ENCODE data around the gene SLF1. TPM values are rescaled to one million over a fixed set of nuclear protein-coding genes. Genes with fewer than 3 reads are reported as not detected.

SLF1 gene
- total and polyA plus RNA-seq, 2 donors (not counting 1 experiment from before 2014, with no cell fraction given), result 3.5 to 15.2 TPM

- no peak overlapping the region for H3K27ac Mint-ChIP-seq
- no CpG with 5 or more reads among the region's 5 CpGs for WGBS (ENCODE audit: insufficient coverage)
- H3K27me3 Mint-ChIP-seq, result no peaks in the 10 kb centered on the region
- no peaks in the 10 kb centered on the region for H3K79me2 ChIP-seq (ENCODE audit: control insufficient read depth, insufficient read depth, low read length)
- intact Hi-C loops (cut with micrococcal nuclease), result no loop called here
- CTCF ChIA-PET, result no interaction called here
- H3K4me3 ChIP-seq (ENCODE audit: control extremely low read depth in 1 of 5, extremely low read depth in 1 of 5, insufficient read depth in 1 of 5, low read depth in 2 of 5, low read length in 4 of 5), result no peak overlapping the region
- TF ChIP-seq EZH2 (IDR thresholded peaks at IDR 0.05; ENCODE audit: borderline replicate concordance, insufficient read depth, low read depth, low read length, poor library complexity, severe bottlenecking) (no peak), CTCF (IDR thresholded peaks at IDR 0.05) (no peak)
- H2AFZ ChIP-seq (ENCODE audit: insufficient read depth, low read depth, low read length, poor library complexity, severe bottlenecking), result no peak overlapping the region
- POLR2A ChIA-PET, result no interaction called here
- no peak overlapping the region for H3K27ac ChIP-seq (ENCODE audit: low read length in 2 of 2)
- no peaks in the 10 kb centered on the region for H3K27me3 ChIP-seq (replicated peaks in 1 of 4; ENCODE audit: control extremely low read depth in 1 of 4, control insufficient read depth in 3 of 4, insufficient read depth in 4 of 4, low read length in 3 of 4)
- H3K9ac ChIP-seq (ENCODE audit: low read length), result no peak overlapping the region
- DNase-seq, result no peak
- H3K4me1 Mint-ChIP-seq, result no peaks in the 10 kb centered on the region
- peaks cover 4 to 14% of the 10 kb centered on the region in 2 experiments for H3K36me3 ChIP-seq (replicated peaks in 1 of 2; ENCODE audit: control extremely low read depth in 1 of 2, control insufficient read depth in 1 of 2, extremely low read depth in 1 of 2, insufficient read depth in 2 of 2, low read length in 1 of 2)
- no peak for ATAC-seq (ENCODE audit: low read depth)
- no peak overlapping the region for H3K4me2 ChIP-seq (replicated peaks; ENCODE audit: low read depth, low read length, poor library complexity, severe bottlenecking)
- no peaks in the 10 kb centered on the region for H4K20me1 ChIP-seq (ENCODE audit: control insufficient read depth, insufficient read depth, low read length, poor library complexity, severe bottlenecking)
- H3K4me1 ChIP-seq (ENCODE audit: control insufficient read depth in 2 of 2, insufficient read depth in 2 of 2, low read length in 2 of 2), result no peaks in the 10 kb centered on the region
- H3K9me3 ChIP-seq (ENCODE audit: control extremely low read depth in 1 of 3, control insufficient read depth in 2 of 3, insufficient read depth in 1 of 3, low read length in 2 of 3), result no peaks in the 10 kb centered on the region
- H3K9me3 Mint-ChIP-seq (ENCODE audit: insufficient read depth), result no peaks in the 10 kb centered on the region
- H3K4me3 Mint-ChIP-seq, result no peak overlapping the region
Observed at GRCh38 chr5:94682814-94683520, 64.5 kb downstream of the SLF1 start.

- Mint-ChIP-seq H3K9me3 (ENCODE audit: insufficient read depth) (no peaks in the 10 kb centered on the region), H3K27me3 (no peaks in the 10 kb centered on the region), H3K4me1 (no peaks in the 10 kb centered on the region), H3K4me3 (no peak overlapping the region), H3K27ac (no peak overlapping the region)
- H3K79me2 ChIP-seq (ENCODE audit: control insufficient read depth, insufficient read depth, low read length), result no peaks in the 10 kb centered on the region
- no peaks in the 10 kb centered on the region for H3K4me1 ChIP-seq (ENCODE audit: control insufficient read depth in 2 of 2, insufficient read depth in 2 of 2, low read length in 2 of 2)
- no peak overlapping the region for H3K9ac ChIP-seq (ENCODE audit: low read length)
- H3K4me2 ChIP-seq (replicated peaks; ENCODE audit: low read depth, low read length, poor library complexity, severe bottlenecking), result no peak overlapping the region
- H3K9me3 ChIP-seq (ENCODE audit: control extremely low read depth in 1 of 3, control insufficient read depth in 2 of 3, insufficient read depth in 1 of 3, low read length in 2 of 3), result no peaks in the 10 kb centered on the region
- peaks cover 3 to 27% of the 10 kb centered on the region in 2 experiments for H3K36me3 ChIP-seq (replicated peaks in 1 of 2; ENCODE audit: control extremely low read depth in 1 of 2, control insufficient read depth in 1 of 2, extremely low read depth in 1 of 2, insufficient read depth in 2 of 2, low read length in 1 of 2)
- no peak for DNase-seq
- no peak overlapping the region for H2AFZ ChIP-seq (ENCODE audit: insufficient read depth, low read depth, low read length, poor library complexity, severe bottlenecking)
- H3K4me3 ChIP-seq (ENCODE audit: control extremely low read depth in 1 of 5, extremely low read depth in 1 of 5, insufficient read depth in 1 of 5, low read depth in 2 of 5, low read length in 4 of 5), result no peak overlapping the region
- ChIA-PET CTCF (interaction anchor here (1.0 kb wide), 1 partner anchor 165 kb away, joined by 4 read pairs; no protein-coding TSS in a partner anchor), POLR2A (no interaction called here)
- H4K20me1 ChIP-seq (ENCODE audit: control insufficient read depth, insufficient read depth, low read length, poor library complexity, severe bottlenecking), result no peaks in the 10 kb centered on the region
- no peak for ATAC-seq (ENCODE audit: low read depth)
- H3K27ac ChIP-seq (ENCODE audit: low read length in 2 of 2), result no peak overlapping the region
- no peaks in the 10 kb centered on the region for H3K27me3 ChIP-seq (replicated peaks in 1 of 4; ENCODE audit: control extremely low read depth in 1 of 4, control insufficient read depth in 3 of 4, insufficient read depth in 4 of 4, low read length in 3 of 4)
- TF ChIP-seq CTCF (IDR thresholded peaks at IDR 0.05) (no peak), EZH2 (IDR thresholded peaks at IDR 0.05; ENCODE audit: borderline replicate concordance, insufficient read depth, low read depth, low read length, poor library complexity, severe bottlenecking) (no peak)
- intact Hi-C loops (cut with micrococcal nuclease), result loop anchor here (5.0 kb wide), 1 partner anchor 73 kb away; the partner anchor contains the start of genes KIAA0825 and SLF1
Observed at GRCh38 chr5:94689908-94690307, 71.4 kb downstream of the SLF1 start.

Data from B cell (primary cell).